SIG-M5 (cell line): ENCODE results near the gene PRXL2A.
"Not testable (repeated sequence)": the region's sequence is repeated elsewhere in the genome, so short reads cannot be mapped to it uniquely, and the experiment has no call there.

Experiments used
- DNase-seq: peaks from one replicate; lab custom pipeline; 2025; lab: John Stamatoyannopoulos, UW

Gene PRXL2A

DNA sequence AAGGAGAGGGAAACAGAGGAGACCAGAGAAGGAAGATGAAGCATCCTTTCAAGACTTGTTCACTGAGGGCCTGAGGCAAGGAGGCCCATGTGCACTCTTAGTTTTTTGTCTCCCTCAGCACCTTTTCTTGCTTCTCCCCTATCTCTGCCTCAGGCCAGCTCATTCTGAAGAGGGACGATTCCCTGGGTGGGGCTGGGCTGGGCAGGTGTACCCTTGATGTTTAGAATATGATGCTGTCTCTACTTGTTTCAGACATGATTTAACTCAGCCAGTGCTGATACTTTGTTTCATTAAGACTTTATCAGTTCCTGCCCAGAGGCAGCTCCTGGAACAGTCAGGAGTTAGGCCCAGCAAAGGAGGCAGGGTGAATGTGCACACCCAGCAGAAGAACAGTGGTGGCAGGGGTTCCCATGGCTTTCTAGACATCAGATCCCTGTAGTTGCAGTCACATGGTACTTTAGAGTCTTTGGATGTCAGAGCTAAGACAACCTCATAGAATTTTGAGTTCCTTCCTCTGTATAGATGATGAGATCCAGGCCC is 3.4 kb downstream of the PRXL2A start:
- DNase-seq = no peak

DNA sequence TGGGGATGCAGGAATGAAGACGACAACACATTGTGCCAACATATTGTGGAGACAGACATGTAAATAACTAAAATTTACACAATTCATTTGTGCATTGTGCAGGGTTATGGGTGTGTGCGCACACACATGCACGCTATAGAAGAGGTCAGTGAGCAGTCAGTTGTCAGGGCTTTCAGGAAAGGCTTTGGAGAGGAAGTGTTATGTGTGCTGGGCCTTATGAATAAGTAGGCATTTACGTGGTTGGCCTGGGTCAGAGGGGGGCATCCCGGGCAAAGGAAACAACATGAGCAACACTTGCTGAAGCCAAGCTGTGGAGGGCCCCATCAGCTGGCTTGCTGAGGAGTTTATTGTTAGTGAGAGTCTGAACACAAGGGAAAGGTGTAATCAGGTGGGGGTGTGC is 4.1 kb downstream of the PRXL2A start:
- DNase-seq = no peak

DNA sequence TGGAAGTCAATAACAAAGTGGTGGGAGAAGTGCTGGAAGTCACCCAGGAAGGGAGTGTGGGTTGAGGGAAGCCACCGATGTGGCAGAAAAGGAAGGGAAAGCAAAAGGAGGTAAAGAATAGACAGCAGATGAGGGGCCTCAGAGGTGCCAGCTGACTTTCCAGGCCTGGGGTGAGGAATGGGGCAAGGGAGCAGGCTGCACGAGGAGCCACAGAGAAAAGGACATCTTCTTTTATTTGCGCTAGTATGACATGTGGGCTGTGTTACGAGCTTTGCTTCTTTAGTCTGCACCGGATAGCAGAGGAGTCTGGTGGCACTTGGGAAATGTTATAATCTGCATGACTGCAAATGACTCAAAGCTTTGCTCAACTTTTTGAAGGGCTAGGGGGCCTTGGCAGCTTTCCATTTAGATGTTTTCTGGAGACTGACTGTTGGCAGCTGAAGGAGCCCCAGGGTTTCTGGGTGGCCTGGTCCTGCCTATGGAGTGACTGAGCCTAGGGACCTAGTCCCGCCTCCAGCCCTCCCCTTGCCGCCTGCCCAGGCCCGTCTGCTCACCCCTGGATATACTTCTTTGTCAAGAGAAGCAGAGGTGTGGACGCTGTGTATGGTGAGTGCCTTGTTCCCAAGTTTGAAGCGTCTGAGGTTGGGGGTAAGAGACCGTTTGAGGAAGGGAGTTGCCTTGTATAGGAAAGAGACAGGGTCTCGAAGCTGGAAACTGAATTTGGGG is 5.1 kb downstream of the PRXL2A start:
- DNase-seq = peak; percentile 36

DNA sequence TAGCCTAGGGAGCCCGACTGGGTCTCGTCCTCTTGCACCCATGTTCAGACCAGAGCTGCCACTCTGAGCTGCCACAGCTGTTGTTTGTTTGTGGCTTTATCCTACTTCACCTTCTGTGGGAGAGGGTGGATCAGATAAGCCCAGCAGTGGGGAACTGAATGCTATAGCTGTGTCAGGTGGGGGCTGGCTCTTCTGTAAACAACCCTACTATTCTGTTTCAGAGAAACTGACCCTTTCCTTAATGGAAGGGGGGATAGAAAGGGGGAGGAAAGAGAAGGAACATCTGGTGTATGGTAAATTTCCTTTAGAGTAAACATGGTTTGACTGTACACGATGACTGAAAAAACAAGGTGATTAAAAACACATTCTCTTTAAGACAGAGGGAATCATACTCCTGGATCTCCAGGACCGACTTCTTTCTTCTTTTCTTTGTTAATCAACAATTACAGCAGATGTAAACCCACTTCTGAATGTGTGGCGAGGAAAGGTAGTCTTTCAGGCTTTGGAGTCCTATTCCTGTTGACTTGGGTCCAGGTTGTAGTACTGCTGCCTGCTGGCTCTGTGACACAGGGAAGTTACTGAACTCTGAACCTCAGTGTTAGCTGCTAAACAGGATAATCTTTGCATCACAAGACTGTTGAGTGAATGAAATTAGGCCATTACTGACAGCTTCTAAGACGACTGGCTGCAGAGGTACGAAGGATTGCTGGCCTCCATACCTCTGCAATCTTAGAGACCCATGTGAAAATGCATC is 6.0 kb downstream of the PRXL2A start:
- no peak for DNase-seq

DNA sequence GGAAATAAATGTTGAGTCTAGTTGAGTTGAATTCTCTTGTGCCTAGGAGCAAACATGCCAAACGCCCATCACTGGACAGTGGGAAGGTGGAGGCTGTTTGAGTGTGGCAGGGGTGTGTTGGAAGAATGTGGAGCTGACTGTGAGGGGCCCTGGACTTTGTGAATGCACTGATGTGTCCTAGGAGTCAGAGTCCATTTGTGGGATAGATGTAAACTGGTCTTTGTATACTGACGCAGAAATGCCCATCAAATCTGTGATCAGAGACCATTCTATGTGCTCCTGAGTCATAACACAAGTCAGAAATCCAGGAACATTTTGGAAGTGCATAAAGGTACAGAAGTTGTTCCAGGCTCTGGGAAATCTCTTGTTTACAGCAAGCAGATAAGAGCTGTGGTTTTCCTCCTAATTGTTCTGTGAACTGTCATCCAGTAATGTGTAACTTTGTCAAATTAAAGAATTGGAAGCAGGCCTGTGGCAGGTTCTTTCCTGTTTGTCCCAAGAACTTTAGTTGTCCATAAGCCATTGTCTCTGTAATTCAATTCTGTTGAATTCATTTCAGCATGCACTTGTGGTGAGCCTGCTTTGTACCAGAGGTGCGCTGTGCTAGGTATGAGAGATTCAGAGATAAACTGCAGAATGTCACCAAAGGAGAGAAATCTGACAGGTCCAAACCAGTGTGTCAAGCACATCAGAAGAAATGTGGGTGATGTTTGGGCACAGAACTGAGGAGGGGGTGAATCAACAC is 7.6 kb downstream of the PRXL2A start:
- no peak for DNase-seq

DNA sequence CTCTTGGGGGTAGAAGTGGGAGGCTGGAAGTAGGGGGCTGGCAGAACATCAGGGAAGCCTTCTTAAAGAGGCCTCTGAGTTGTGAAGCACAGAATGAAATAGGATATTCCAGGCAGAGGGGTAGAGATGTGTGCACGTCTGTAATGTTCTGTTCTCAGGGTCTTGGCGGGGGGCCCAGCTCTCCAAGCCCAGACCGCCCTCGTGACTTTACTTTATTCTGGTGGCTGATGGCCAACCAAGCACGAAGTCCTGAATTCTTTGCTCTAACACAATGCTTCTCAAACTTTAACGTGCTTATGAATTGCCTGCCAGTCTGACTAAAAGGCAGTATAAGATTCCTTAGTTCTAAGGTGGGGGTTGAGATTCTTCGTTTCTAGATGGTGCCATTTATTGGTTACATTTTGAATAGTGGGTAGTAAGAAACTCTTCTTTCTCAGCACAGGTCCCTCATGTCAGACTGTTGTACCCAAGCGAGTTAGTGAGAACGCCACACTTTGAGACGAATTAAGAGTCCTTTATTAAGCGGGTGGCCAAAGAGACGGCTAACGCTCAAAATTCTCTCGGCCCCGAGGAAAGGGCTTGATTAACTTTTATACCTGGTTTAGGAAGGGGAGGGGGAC is 8.2 kb downstream of the PRXL2A start:
- no peak for DNase-seq

DNA sequence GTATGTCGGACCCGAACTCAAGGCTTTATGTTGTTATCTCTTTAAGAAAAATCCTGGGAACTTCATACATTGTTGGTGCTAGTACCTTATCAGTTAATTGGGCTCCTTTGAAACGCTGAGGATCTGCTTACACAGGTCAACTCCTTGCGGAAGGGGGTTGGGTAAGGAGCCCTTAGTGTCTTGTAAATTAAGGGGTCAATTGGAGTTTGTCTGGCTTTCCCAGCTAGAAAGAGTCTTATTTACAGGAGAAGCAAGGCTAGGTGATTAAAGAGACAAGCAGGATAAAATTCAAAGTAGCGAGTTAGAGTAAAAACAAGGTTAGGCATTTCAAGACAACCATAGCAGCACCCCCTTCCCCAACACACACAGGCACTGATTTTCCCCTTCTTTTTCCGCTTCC is 8.9 kb downstream of the PRXL2A start:
- not testable (repeated sequence) for DNase-seq

DNA sequence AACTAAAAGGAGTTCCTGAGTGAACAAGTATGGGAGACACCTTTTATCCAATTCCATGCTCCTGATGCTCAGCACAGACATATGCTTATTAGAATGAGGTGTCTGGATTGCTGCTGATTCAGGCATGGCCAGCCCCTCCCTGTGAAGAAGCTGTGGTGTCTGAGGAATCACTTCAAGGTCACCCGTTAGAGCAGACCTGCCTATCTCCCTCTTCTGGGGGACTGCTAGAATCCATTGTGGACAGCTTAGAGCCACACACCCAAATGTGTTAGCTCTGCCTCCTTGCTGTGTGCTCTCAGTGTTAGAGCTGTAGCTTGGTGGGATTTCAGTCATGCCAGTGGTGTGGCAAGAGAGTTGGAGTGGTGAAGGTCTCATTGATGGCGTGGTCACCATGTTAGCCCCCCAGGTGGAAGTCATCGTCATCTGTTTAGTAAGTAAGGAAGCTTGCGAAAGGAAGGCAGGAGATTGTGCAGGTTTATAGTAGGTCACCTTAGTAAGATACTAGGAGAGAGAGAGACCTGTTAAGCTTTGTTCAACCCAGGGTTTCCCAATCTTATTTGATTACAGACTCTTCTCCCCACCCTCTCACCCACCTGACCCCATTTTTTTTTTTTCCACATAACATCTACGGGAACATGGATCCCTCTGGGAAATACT is 12.8 kb downstream of the PRXL2A start:
- no peak for DNase-seq

DNA sequence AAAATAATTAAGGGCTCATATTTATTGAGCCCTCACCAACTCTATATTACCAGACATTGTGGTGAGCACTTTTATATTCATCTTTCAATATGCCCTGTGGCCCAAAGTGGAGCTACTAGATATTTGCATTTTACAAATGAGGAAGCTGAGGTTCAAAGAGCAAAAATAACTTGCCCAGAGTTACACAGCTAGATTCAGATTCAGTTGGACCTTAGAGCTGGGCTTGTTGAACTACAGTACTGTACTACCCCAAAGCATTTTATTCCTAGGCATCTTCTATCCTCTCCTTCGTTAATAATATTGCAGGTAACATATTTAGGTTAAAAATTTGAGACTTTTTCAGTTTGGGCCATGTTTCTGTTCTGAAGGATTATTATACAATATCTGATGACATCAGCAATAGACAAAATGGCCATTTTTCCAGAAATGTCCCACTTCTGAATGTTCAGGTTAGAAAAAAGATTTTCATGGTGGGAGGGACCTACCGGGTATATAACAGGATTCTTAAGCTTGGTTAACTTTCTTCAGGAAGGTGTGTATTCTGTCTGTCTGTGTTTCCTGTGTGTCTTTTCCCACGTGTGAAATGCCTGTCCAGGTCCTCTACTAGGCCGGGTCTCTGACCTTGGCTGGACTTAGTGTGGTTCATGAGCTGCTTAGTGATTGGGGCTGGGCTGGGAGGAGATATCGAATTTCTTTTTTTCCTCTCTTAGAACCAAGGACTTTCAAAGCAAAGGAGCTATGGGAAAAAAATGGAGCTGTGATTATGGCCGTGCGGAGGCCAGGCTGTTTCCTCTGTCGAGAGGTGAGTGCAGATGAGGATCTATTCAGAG is 13.6 kb downstream of the PRXL2A start:
- no peak for DNase-seq

DNA sequence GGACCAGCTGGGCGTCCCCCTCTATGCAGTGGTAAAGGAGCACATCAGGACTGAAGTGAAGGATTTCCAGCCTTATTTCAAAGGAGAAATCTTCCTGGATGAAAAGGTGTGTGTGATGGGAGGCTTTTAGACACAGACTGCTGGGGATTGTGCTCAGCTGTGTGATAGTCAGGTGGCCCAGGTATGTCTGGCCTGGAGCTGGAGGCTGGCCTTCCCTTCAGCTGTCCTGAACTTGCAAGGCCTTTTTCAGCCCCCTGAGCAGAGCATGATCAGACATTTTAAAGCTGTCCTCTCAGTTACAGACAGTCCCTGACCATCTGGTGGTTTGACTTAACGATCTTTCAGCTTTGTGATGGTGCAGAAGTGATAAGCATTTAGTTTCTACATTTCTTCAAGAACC is 17.6 kb downstream of the PRXL2A start:
- no peak for DNase-seq

DNA sequence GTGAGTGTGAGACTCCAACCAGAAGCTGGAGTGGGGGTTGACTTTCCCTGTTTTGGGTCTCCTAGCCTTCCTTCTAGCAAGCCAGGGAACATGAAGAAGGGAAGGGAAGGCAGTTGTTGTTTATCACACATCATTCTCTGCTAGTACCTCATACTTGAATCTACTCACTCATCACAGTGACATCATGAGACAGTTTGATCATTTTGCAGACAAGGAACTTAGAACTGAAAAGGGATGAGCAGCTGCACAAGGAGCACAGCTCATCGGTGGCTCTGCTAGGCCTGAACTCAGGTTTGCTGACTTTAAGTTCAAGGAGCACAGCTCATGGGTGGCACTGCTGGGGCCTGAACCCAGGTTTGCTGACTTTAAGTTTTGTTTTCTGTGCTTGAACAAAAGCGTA is 19.2 kb downstream of the PRXL2A start:
- no peak for DNase-seq

DNA sequence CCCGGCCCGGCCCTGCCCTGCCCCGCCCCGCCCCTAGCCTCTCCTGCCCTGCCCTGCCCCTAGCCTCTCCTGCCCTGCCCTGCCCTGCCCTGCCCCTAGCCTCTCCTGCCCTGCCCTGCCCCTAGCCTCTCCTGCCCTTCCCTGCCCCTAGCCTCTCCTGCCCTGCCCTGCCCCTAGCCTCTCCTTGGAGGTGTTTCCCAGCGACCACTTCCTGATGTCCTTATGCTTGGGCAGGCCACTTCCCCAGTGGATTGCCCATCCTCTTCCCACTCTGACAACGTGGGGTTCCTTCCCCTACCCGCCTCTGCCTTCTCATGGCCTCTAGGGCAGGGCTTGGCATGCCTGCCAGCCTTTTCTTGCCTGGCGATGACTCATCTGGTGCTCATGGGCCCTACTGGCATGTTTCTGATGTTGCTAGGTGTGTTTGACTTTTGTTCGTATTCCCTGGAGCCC is 21.2 kb downstream of the PRXL2A start:
- no peak for DNase-seq

DNA sequence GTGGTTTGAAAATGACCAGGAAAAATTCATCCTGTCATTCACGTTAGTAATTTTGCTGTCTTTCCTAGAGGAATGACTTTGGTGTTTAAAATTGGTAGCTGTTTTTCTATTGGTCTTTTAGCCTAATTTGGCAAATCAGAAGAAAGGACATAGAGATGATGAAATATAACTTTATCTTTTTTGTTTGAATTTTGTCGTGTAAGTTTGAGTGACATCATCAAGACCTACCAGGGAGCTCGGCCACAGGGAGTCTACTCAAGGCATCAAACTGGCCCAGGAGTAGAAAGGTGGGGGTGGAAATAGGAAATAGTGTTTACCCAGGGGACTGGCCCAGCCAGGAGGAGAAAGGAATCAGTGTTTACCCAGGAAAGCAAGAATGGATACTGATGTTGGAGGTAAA is 24.8 kb downstream of the PRXL2A start:
- no peak for DNase-seq

DNA sequence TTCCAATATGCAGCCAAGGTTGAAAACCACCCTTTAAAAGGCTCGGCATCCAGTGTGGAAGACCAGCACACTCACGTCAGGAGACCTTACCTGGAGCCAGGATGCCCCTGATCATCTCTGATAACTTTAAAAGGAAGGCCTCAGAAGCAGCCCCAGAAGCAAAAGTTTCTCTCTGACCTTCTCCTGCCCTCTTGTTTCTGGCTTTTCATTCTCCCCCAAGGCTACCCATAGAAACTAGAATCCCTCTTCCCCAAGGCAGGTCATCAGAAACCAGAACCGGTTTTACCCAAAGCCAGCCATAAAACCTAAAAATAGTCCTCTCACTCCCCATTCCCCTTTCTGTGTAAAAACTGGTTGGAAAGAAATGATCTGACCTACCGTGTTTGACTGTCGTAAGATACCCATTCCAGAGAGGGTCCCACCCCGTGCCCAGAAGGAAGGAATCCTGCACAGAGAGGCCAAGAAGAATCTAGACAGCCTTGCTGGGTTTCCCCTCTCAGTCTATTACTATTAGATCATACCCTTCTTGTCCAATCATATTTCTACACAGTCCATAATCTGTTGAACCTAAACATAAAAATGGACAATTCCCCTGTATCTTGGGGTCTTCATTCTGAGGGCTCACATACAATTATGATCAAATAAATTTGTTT is 28.2 kb downstream of the PRXL2A start:
- DNase-seq = no peak

DNA sequence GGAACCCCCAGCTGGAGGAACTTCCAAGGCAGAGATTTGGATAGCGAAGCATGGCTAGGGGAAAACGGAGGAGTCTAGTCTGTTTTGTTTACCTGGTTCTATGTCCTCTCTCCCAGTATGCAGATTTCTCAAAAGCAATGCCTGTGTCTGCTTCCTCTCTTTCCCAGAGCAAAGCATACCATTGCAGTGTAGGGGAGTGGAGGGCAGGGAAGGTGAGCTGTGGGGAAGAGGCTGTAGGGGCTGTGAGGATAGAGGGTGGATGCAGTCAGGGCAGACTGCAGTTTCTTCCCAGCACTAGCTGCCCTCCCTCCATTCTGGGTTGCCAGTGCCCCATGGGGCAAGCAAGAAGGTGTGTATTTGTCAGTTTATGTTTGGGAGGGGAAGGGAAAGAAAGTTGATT is 28.9 kb downstream of the PRXL2A start:
- DNase-seq = no peak

DNA sequence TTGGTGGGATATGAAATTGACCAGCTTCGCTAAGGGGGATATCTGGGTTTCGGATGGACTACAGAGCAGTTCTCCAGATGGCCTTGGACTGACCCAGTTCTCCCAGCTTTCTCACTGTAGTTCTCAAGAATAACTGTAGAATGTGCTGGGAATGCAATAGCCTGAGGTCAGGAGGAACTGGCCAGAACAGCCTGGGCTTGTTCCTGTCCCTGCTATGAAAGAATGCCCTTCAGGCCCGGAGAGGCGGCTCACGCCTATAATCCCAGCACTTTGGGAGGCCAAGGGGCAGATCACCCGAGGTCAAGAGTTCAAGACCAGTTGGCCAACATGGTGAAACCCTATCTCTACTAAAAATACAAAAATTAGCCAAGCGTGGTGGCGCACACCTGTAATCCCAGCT is 33.5 kb downstream of the PRXL2A start:
- no peak for DNase-seq

DNA sequence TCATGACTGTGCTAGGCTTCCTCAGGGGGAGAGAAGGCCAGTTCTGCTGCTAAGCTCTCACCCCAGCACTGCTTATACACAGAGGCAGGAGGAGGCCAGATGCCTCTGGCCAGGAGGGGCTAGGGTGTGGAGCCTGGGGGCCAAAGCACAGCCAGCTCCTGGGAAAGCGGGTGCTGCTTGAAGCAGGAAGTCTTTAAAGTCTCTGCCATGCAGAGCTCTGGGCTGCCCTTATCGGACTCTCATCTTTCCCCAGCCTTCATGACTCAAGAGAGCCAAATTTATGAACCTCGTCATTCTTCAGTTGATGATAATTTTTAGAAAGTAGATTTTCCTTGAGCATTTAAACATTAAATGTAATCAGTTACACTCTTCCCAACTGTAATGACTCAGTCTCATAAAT is 34.5 kb downstream of the PRXL2A start:
- no peak for DNase-seq

DNA sequence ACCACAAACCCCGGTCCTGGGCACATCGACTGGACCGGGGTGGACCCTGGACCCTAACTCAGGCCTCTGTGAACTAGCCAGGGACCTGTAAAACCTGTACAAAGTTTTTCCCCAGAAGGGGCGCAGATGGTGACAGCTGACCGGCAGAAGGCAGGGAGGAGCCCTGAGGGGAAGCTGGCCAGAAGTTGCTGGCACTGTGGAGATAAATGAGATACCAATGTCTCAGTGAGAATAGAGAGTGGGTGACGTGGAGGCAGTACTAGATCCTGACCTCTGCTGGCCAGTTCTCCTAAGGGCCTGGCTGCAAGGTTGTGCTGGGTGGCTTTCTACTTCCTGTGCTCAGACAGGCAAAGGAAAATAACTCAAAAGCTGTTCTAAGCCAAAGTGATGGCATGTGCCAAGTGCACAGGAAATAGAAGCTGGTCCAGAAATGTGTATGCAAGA is 35.2 kb downstream of the PRXL2A start:
- DNase-seq = no peak

DNA sequence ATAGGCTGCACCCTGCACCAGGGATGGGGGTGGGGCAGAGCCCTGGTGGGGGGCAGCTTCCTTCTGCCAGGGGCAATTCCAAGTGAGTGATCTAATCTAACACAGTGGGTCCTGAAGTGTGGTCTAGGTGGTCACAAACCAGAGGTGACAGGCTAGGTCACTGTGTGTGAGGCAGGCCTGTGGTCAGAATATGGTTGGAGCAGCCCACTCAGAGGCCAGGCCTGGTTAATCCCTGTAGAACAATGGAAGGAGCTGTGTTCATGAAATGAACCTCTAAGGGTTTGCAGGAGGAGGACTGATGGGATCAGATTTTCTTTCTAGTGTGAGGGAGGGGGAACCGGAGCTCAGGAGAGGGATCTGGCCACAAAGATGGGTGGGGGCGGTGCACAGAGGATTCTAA is 35.8 kb downstream of the PRXL2A start:
- no peak for DNase-seq

DNA sequence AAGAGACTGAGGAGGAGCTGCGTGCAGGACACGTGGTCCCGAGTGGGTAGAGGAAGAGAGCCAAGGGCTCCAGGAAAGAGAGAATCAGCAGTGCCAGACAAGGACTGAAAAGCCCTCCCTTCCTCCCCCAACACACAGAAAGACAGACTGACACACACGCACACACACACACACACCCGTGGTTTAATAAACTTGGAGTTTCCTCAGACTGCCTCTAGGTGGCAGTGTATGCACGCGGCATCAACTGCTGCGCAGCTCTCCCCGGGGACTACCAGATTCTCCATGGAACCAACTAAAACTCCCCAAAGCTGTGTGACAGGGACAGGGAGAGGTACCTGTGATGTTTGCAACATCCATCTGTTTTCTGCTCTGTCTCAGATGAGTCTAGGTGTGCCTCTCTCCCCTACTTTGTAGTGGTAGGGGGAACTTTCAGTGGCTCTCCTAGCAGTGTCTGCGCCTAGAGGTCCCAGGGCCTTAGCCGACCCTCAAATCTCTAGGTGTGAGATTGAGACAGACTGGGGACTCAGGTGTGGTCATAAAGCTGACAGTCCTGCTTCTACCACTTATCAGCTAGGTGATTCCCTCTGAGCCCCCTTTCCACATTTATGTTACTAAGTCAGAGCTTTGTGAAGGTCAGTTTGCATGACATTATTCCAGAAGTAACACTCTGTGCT is 36.4 kb downstream of the PRXL2A start:
- DNase-seq = peak; percentile 4
